Ectodermal cell (in vitro differentiated cells): ENCODE results near the gene NKG7.

ENCODE experiments used
- H3K27ac ChIP-seq: 2 replicates; pipeline ENCODE4 v1.7.0; 2013; ENCODE audit warnings: mild to moderate bottlenecking, low read depth, low read length; ENCODE audit not compliant: insufficient read depth, poor library complexity, severe bottlenecking
- H3K27me3 ChIP-seq: 2 replicates; pipeline ENCODE4 v1.7.0; 2013; ENCODE audit warnings: mild to moderate bottlenecking, low read length; ENCODE audit not compliant: insufficient read depth, control insufficient read depth, poor library complexity, severe bottlenecking
- H3K36me3 ChIP-seq: one replicate; pipeline ENCODE4 v1.7.0; 2013; ENCODE audit warnings: low read length; ENCODE audit not compliant: control insufficient read depth, insufficient read depth
- H3K4me1 ChIP-seq: one replicate; pipeline ENCODE4 v1.7.0; 2013; ENCODE audit warnings: low read length; ENCODE audit not compliant: control insufficient read depth, insufficient read depth
- H3K4me3 ChIP-seq: 2 replicates; pipeline ENCODE4 v1.7.0; 2013; ENCODE audit warnings: low read depth, low read length, control low read depth; ENCODE audit not compliant: insufficient read depth
- H3K9me3 ChIP-seq: 2 replicates; pipeline ENCODE4 v1.7.0; 2013; ENCODE audit warnings: mild to moderate bottlenecking, low read length, moderate library complexity; ENCODE audit not compliant: control insufficient read depth
- WGBS, 2 experiments: methylation state at CpG; one replicate each; pipeline ENCODE4 v1.1.7; 2013; ENCODE audit warnings: missing lambda C conversion rate in 2 of 2; 5-methylcytosine and 5-hydroxymethylcytosine counted together

Gene NKG7

DNA sequence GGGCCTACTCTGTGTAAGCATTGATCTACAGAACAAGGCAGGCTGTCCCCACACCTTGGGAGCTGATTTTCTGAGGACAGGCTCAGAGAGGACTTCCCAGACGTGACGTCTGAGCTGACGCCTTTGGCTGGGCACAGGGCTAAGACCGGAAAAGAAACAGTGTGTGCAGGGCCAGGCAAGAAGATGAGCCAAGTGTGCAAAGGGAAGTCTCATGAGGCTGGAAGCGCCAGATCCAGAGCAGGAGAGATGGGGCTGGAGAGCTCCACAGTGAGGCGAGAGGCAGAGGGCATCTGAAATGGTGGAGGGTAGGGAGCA is 48.3 kb downstream of the NKG7 start:
- no peaks in the 10 kb centered on the region for H3K9me3 ChIP-seq
- no peak overlapping the region for H3K4me3 ChIP-seq
- H3K4me1 ChIP-seq, result no peaks in the 10 kb centered on the region
- no peak overlapping the region for H3K27ac ChIP-seq
- H3K27me3 ChIP-seq, result peaks cover 11% of the 10 kb centered on the region
- WGBS, 2 experiments, result 93 to 95% methylated on average over 6 of the region's 6 CpGs
- H3K36me3 ChIP-seq, result no peaks in the 10 kb centered on the region

DNA sequence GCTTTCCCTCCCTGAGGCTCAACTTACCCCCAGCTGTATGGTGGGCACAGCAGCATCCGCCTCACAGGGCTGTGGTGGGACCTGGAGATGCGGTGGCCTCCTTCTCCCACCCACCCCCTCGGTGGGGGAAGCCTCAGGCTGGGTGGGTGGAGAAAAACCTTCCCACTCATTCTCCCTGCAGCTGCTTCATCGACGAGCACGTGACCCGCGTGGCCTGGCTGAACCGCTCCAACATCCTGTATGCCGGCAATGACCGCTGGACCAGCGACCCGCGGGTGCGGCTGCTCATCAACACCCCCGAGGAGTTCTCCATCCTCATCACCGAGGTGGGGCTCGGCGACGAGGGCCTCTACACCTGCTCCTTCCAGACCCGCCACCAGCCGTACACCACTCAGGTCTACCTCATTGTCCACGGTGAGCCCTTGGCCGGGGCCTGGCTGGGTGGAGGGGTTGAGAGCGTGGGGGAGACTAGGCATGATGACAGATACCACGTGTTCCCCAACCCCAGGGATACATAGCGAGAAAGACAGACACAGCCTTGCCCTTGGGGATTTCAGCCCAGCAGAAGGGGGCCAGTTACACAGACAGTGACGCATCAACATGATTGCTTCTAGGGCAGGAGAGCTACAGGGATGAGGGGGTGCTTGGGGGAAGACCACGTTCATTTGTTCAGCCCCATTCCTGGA is 48.8 kb downstream of the NKG7 start:
- Histone ChIP-seq H3K27me3 (peaks cover 11% of the 10 kb centered on the region), H3K4me3 (no peak overlapping the region), H3K27ac (no peak overlapping the region), H3K36me3 (no peaks in the 10 kb centered on the region), H3K9me3 (no peaks in the 10 kb centered on the region), H3K4me1 (no peaks in the 10 kb centered on the region)
- 95 to 96% methylated on average over 29 of the region's 29 CpGs for WGBS, 2 experiments

DNA sequence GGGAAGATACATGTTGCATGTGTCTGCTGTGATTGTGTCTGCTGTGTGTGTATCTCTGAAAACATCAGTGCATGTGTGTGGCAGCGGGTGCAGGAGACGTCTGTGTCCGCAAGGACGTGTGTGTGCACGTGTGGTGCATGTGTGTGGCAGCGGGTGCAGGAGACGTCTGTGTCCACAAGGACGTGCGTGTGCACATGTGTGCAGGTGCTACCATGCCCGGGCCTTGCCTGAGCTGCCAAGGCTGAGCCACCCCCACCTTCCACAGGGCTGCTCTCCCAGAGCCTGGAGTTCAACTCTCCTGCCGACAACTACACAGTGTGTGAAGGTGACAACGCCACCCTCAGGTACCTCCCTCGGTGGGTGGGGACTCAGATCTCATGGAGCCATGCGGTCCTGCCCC is 50.7 kb downstream of the NKG7 start:
- no peaks in the 10 kb centered on the region for H3K4me1 ChIP-seq
- 90 to 91% methylated on average over 14 of the region's 14 CpGs for WGBS, 2 experiments

More for the DNA sequence above, 50.7 kb downstream of the NKG7 start:
- H3K27me3 ChIP-seq, result peaks cover 2% of the 10 kb centered on the region
- no peaks in the 10 kb centered on the region for H3K36me3 ChIP-seq
- H3K27ac ChIP-seq, result no peak overlapping the region
- no peak overlapping the region for H3K4me3 ChIP-seq
- no peaks in the 10 kb centered on the region for H3K9me3 ChIP-seq
